ENCODE measurements around the gene CES5A.
"Not testable (repeated sequence)": the region's sequence is repeated elsewhere in the genome, so short reads cannot be mapped to it uniquely, and the experiment has no call there.

- not testable (repeated sequence) for TF ChIP-seq CTCF, POLR2A (IDR thresholded peaks at IDR 0.05)
Measured at GRCh38 chr16:55829232-55829631, 45.9 kb downstream of the CES5A start.

All from lower leg skin (tissue), 3 donors.